ENCODE data around the gene MFAP4.

MFAP4 gene

GRCh38 chr17:19392303-19392702, 5.3 kb upstream of the MFAP4 start:
- DNase-seq (ENCODE audit: low read depth in 1 of 2, low spot score in 1 of 2) = no peak
- TF ChIP-seq, protein P1, sequence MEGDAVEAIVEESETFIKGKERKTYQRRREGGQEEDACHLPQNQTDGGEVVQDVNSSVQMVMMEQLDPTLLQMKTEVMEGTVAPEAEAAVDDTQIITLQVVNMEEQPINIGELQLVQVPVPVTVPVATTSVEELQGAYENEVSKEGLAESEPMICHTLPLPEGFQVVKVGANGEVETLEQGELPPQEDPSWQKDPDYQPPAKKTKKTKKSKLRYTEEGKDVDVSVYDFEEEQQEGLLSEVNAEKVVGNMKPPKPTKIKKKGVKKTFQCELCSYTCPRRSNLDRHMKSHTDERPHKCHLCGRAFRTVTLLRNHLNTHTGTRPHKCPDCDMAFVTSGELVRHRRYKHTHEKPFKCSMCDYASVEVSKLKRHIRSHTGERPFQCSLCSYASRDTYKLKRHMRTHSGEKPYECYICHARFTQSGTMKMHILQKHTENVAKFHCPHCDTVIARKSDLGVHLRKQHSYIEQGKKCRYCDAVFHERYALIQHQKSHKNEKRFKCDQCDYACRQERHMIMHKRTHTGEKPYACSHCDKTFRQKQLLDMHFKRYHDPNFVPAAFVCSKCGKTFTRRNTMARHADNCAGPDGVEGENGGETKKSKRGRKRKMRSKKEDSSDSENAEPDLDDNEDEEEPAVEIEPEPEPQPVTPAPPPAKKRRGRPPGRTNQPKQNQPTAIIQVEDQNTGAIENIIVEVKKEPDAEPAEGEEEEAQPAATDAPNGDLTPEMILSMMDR (IDR thresholded peaks at IDR 0.05; ENCODE audit: insufficient read depth, low read length) = no peak
- TF ChIP-seq POLR2AphosphoS5 (IDR thresholded peaks at IDR 0.05; ENCODE audit: low read depth) = no peak
- TF ChIP-seq, protein P2, sequence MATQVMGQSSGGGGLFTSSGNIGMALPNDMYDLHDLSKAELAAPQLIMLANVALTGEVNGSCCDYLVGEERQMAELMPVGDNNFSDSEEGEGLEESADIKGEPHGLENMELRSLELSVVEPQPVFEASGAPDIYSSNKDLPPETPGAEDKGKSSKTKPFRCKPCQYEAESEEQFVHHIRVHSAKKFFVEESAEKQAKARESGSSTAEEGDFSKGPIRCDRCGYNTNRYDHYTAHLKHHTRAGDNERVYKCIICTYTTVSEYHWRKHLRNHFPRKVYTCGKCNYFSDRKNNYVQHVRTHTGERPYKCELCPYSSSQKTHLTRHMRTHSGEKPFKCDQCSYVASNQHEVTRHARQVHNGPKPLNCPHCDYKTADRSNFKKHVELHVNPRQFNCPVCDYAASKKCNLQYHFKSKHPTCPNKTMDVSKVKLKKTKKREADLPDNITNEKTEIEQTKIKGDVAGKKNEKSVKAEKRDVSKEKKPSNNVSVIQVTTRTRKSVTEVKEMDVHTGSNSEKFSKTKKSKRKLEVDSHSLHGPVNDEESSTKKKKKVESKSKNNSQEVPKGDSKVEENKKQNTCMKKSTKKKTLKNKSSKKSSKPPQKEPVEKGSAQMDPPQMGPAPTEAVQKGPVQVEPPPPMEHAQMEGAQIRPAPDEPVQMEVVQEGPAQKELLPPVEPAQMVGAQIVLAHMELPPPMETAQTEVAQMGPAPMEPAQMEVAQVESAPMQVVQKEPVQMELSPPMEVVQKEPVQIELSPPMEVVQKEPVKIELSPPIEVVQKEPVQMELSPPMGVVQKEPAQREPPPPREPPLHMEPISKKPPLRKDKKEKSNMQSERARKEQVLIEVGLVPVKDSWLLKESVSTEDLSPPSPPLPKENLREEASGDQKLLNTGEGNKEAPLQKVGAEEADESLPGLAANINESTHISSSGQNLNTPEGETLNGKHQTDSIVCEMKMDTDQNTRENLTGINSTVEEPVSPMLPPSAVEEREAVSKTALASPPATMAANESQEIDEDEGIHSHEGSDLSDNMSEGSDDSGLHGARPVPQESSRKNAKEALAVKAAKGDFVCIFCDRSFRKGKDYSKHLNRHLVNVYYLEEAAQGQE (IDR thresholded peaks at IDR 0.05; ENCODE audit: insufficient replicate concordance, low read depth) = no peak
- TF ChIP-seq GABPA (IDR thresholded peaks at IDR 0.05; ENCODE audit: low read depth) = no peak
- no peak for TF ChIP-seq SPI1 (IDR thresholded peaks at IDR 0.05; ENCODE audit: borderline replicate concordance, low read depth)
- Histone ChIP-seq H3K27me3 (ENCODE audit: insufficient read depth, poor library complexity, severe bottlenecking) (no peaks in the 10 kb centered on the region), H3K27ac (replicated peaks) (no peak overlapping the region), H3K4me3 (replicated peaks; ENCODE audit: insufficient read depth, low read length) (no peak overlapping the region)

DNA sequence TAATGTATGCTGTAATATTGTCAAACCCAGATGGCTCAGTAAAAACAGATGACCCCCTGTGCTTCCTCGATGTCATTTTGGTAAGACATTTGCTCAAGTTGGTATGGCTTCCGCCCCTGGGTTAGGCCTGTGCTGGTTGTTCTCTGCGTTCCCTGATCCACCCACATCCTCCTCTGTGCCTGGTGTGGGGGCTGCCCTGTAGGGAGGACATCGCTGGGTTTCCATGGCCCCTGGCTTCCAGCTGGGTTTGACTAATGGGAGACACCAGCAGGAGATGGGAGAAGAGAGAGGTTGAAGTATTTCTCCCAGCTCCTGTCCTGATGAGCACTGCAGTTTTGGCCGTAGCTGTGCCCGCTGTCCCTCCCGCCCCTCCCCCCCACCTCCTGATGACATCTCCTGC, 4.4 kb upstream of the MFAP4 start:
- no peak for DNase-seq (ENCODE audit: low read depth in 1 of 2, low spot score in 1 of 2)
- no peak overlapping the region for H3K4me3 ChIP-seq (replicated peaks; ENCODE audit: insufficient read depth, low read length)
- H3K27me3 ChIP-seq (ENCODE audit: insufficient read depth, poor library complexity, severe bottlenecking) = no peaks in the 10 kb centered on the region
- H3K27ac ChIP-seq (replicated peaks) = no peak overlapping the region
- TF ChIP-seq POLR2AphosphoS5 (IDR thresholded peaks at IDR 0.05; ENCODE audit: low read depth) (no peak), GABPA (IDR thresholded peaks at IDR 0.05; ENCODE audit: low read depth) (no peak), SPI1 (IDR thresholded peaks at IDR 0.05; ENCODE audit: borderline replicate concordance, low read depth) (no peak)
- TF ChIP-seq, protein P1 (IDR thresholded peaks at IDR 0.05; ENCODE audit: insufficient read depth, low read length) = no peak
- TF ChIP-seq, protein P2 (IDR thresholded peaks at IDR 0.05; ENCODE audit: insufficient replicate concordance, low read depth) = no peak

DNA sequence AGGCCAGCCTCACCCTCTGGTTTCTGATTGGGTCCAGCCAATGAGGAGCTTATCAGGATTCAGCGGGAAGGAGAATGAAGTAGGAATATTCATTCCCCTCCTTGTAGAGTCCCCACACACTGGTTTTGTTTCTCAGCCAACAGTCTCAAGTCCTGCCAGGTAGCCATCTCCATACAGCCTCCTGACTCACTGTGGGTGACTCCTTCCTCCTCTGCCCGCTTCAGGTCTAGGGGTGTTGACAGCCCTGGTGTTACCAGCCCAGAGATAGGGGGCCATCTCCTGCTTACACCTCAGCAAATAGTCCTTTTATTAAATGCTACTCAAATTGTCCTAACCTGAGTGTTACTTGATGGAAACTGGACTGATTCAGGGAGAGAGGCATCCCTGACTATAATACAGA, 4.0 kb upstream of the MFAP4 start:
- no peak overlapping the region for H3K27ac ChIP-seq (replicated peaks)
- TF ChIP-seq, protein P1 (IDR thresholded peaks at IDR 0.05; ENCODE audit: insufficient read depth, low read length) = no peak
- TF ChIP-seq GABPA (IDR thresholded peaks at IDR 0.05; ENCODE audit: low read depth) (no peak), POLR2AphosphoS5 (IDR thresholded peaks at IDR 0.05; ENCODE audit: low read depth) (no peak), SPI1 (IDR thresholded peaks at IDR 0.05; ENCODE audit: borderline replicate concordance, low read depth) (no peak)
- TF ChIP-seq, protein P2 (IDR thresholded peaks at IDR 0.05; ENCODE audit: insufficient replicate concordance, low read depth) = no peak
- H3K27me3 ChIP-seq (ENCODE audit: insufficient read depth, poor library complexity, severe bottlenecking) = no peaks in the 10 kb centered on the region
- no peak for DNase-seq (ENCODE audit: low read depth in 1 of 2, low spot score in 1 of 2)
- no peak overlapping the region for H3K4me3 ChIP-seq (replicated peaks; ENCODE audit: insufficient read depth, low read length)
